Skeletal muscle satellite cell (primary cell): Measurements from ENCODE around the gene RPS21.
A peak's percentile ranks its signal among the peaks of the same experiment; 100 is the strongest.

Source experiments
- H3K27me3 ChIP-seq: 2 replicates; pipeline ENCODE4 v1.7.0; 2013; ENCODE audit warnings: low read length; ENCODE audit not compliant: control insufficient read depth, insufficient read depth
- H3K36me3 ChIP-seq: 2 replicates; pipeline ENCODE4 v1.7.0; 2013; ENCODE audit warnings: mild to moderate bottlenecking, control low read depth, low read length; ENCODE audit not compliant: insufficient read depth
- H3K4me1 ChIP-seq: 2 replicates; pipeline ENCODE4 v1.7.0; 2013; ENCODE audit warnings: low read length; ENCODE audit not compliant: control insufficient read depth, insufficient read depth
- H3K4me2 ChIP-seq: 2 replicates; pipeline ENCODE4 v1.7.0; 2013; ENCODE audit warnings: mild to moderate bottlenecking, low read length
- H3K4me3 ChIP-seq: 2 replicates; pipeline ENCODE4 v1.7.0; 2013; ENCODE audit warnings: low read length
- H3K9ac ChIP-seq: 2 replicates; pipeline ENCODE4 v1.7.0; 2013; ENCODE audit warnings: mild to moderate bottlenecking, low read depth, low read length, moderate library complexity
- H3K9me3 ChIP-seq: replicated peaks from 2 replicates; pipeline ENCODE4 v1.7.0; 2013; ENCODE audit warnings: mild to moderate bottlenecking, control low read depth, low read length

Gene RPS21

GRCh38 chr20:62377064-62377461 is 9.8 kb upstream of the RPS21 start:
- no peak overlapping the region for H3K9ac ChIP-seq
- no peaks in the 10 kb centered on the region for H3K9me3 ChIP-seq
- no peaks in the 10 kb centered on the region for H3K27me3 ChIP-seq

GRCh38 chr20:62377615-62378178 is 9.2 kb upstream of the RPS21 start:
- no peaks in the 10 kb centered on the region for H3K27me3 ChIP-seq
- no peak overlapping the region for H3K4me2 ChIP-seq
- peaks cover 33% of the 10 kb centered on the region for H3K4me1 ChIP-seq
- no peaks in the 10 kb centered on the region for H3K9me3 ChIP-seq
- peaks cover 9% of the 10 kb centered on the region for H3K36me3 ChIP-seq
- H3K4me3 ChIP-seq: no peak overlapping the region
- no peak overlapping the region for H3K9ac ChIP-seq

More at GRCh38 chr20:62377064-62377461, 9.8 kb upstream of the RPS21 start:
- H3K36me3 ChIP-seq: peaks cover 6% of the 10 kb centered on the region
- no peak overlapping the region for H3K4me2 ChIP-seq
- H3K4me1 ChIP-seq: peaks cover 33% of the 10 kb centered on the region
- H3K4me3 ChIP-seq: no peak overlapping the region

- peaks cover 9% of the 10 kb centered on the region for H3K36me3 ChIP-seq
- H3K9me3 ChIP-seq: no peaks in the 10 kb centered on the region
- no peaks in the 10 kb centered on the region for H3K27me3 ChIP-seq
- no peak overlapping the region for H3K4me2 ChIP-seq
- no peak overlapping the region for H3K4me3 ChIP-seq
- H3K9ac ChIP-seq: no peak overlapping the region
- peaks cover 33% of the 10 kb centered on the region for H3K4me1 ChIP-seq
Observed at GRCh38 chr20:62378215-62378614, 8.7 kb upstream of the RPS21 start.

GRCh38 chr20:62381202-62381797 is 5.6 kb upstream of the RPS21 start:
- no peaks in the 10 kb centered on the region for H3K9me3 ChIP-seq
- H3K4me2 ChIP-seq: no peak overlapping the region
- no peaks in the 10 kb centered on the region for H3K27me3 ChIP-seq
- H3K4me1 ChIP-seq: peaks cover 25% of the 10 kb centered on the region
- H3K4me3 ChIP-seq: no peak overlapping the region
- no peak overlapping the region for H3K9ac ChIP-seq
- peaks cover 9% of the 10 kb centered on the region for H3K36me3 ChIP-seq

GRCh38 chr20:62381842-62382241 is 5.1 kb upstream of the RPS21 start:
- Histone ChIP-seq H3K9ac (no peak overlapping the region), H3K9me3 (no peaks in the 10 kb centered on the region), H3K4me2 (no peak overlapping the region), H3K36me3 (peaks cover 9% of the 10 kb centered on the region), H3K27me3 (no peaks in the 10 kb centered on the region), H3K4me1 (peaks cover 24% of the 10 kb centered on the region), H3K4me3 (no peak overlapping the region)

- Histone ChIP-seq H3K4me3 (no peak overlapping the region), H3K4me1 (peaks cover 24% of the 10 kb centered on the region)
Observed at GRCh38 chr20:62382306-62383198, 4.4 kb upstream of the RPS21 start.

GRCh38 chr20:62387219-62387913 is 463 bp downstream of the RPS21 start:
- Histone ChIP-seq H3K27me3 (no peaks in the 10 kb centered on the region), H3K4me2 (peak overlapping the region; percentile 96), H3K4me3 (peak overlapping the region; percentile 96), H3K36me3 (peaks cover 39% of the 10 kb centered on the region), H3K4me1 (peaks cover 19% of the 10 kb centered on the region), H3K9ac (peak overlapping the region; percentile 99), H3K9me3 (no peaks in the 10 kb centered on the region)

More at GRCh38 chr20:62382306-62383198, 4.4 kb upstream of the RPS21 start:
- Histone ChIP-seq H3K9me3 (no peaks in the 10 kb centered on the region), H3K9ac (no peak overlapping the region), H3K36me3 (peaks cover 13% of the 10 kb centered on the region), H3K4me2 (no peak overlapping the region), H3K27me3 (no peaks in the 10 kb centered on the region)

GRCh38 chr20:62387933-62388635 is 1.2 kb downstream of the RPS21 start:
- Histone ChIP-seq H3K4me3 (peak overlapping the region; percentile 96), H3K9ac (peak overlapping the region; percentile 99), H3K4me1 (peaks cover 19% of the 10 kb centered on the region), H3K27me3 (no peaks in the 10 kb centered on the region), H3K9me3 (no peaks in the 10 kb centered on the region), H3K4me2 (peak overlapping the region; percentile 96), H3K36me3 (peaks cover 39% of the 10 kb centered on the region)

- Histone ChIP-seq H3K4me3 (no peak overlapping the region), H3K4me2 (peak overlapping the region; percentile 96), H3K9me3 (no peaks in the 10 kb centered on the region), H3K4me1 (peaks cover 19% of the 10 kb centered on the region), H3K9ac (no peak overlapping the region), H3K27me3 (no peaks in the 10 kb centered on the region), H3K36me3 (peaks cover 43% of the 10 kb centered on the region)
Observed at GRCh38 chr20:62388839-62389600, 2.1 kb downstream of the RPS21 start.

- H3K27me3 ChIP-seq: no peaks in the 10 kb centered on the region
- no peak overlapping the region for H3K9ac ChIP-seq
- H3K9me3 ChIP-seq: no peaks in the 10 kb centered on the region
- peaks cover 19% of the 10 kb centered on the region for H3K4me1 ChIP-seq
- H3K4me3 ChIP-seq: no peak overlapping the region
- no peak overlapping the region for H3K4me2 ChIP-seq
- H3K36me3 ChIP-seq: peaks cover 43% of the 10 kb centered on the region
Observed at GRCh38 chr20:62389601-62390087, 2.7 kb downstream of the RPS21 start.
